PFSK-1 (cell line): Measurements from ENCODE around the gene COL18A1.

Experiments
- FOXP2 ChIP-seq: optimal IDR thresholded peaks from 2 replicates; pipeline ENCODE3; 2011; ENCODE audit warnings: borderline replicate concordance, control low read depth, inconsistent platforms; ENCODE audit not compliant: insufficient read depth; ENCODE audit errors: extremely low read length, extremely low read depth
- POLR2AphosphoS5 ChIP-seq: IDR thresholded peaks from 2 replicates; pipeline ENCODE4 v1.6.1; 2012; ENCODE audit warnings: low read depth, mild to moderate bottlenecking, control low read depth, low read length, moderate library complexity
- SIN3A ChIP-seq: IDR thresholded peaks from 2 replicates; pipeline ENCODE4 v1.6.1; 2012; ENCODE audit warnings: mild to moderate bottlenecking, low read length, moderate library complexity, borderline replicate concordance; ENCODE audit not compliant: insufficient read depth
- TAF1 ChIP-seq: IDR thresholded peaks from 2 replicates; pipeline ENCODE4 v1.6.1; 2012; ENCODE audit warnings: low read length, control low read depth, borderline replicate concordance; ENCODE audit not compliant: insufficient read depth
- TF ChIP-seq, protein P1 (sequence below), 2 experiments: IDR thresholded peaks; 2 replicates each; pipeline versions ENCODE4 v1.6.1 to v1.8.0; 2011 to 2012; ENCODE audit warnings: low read depth in 2 of 2, low read length in 2 of 2, control low read depth in 1 of 2, inconsistent platforms in 1 of 2, mild to moderate bottlenecking in 1 of 2, moderate library complexity in 1 of 2; ENCODE audit not compliant: insufficient read depth in 1 of 2

DNA sequence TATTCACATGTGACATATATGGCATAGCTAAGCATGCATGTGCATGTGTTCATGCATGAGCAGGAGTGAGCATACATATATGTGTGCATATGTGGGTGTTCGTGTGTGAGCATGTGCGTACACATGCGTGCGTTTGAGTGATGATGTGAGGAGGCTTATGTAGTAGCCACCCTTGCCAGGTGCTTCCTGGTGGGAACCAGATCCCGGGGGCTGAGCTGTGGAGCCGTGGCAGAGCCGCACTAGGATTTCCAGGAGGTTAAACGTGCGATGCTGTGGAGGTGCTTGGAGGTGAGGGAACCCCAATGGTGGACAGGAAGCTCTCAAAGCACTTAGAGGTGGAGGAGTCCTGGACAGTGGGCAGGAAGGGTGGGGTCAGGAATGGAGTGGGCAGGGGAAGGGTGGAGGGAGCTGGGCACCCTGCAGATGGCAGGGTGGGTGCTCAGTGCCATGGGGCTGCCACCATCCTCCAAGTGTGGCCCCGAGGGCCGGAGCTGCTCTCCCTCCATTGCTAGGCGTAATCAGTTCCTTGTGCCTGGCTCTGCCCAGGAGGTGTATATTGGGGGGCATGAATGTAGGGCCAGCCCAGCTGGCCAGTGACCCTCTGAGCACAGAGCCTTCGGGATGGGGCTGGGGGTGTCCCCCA is 48.5 kb downstream of the COL18A1 start:
- TF ChIP-seq, protein P1, sequence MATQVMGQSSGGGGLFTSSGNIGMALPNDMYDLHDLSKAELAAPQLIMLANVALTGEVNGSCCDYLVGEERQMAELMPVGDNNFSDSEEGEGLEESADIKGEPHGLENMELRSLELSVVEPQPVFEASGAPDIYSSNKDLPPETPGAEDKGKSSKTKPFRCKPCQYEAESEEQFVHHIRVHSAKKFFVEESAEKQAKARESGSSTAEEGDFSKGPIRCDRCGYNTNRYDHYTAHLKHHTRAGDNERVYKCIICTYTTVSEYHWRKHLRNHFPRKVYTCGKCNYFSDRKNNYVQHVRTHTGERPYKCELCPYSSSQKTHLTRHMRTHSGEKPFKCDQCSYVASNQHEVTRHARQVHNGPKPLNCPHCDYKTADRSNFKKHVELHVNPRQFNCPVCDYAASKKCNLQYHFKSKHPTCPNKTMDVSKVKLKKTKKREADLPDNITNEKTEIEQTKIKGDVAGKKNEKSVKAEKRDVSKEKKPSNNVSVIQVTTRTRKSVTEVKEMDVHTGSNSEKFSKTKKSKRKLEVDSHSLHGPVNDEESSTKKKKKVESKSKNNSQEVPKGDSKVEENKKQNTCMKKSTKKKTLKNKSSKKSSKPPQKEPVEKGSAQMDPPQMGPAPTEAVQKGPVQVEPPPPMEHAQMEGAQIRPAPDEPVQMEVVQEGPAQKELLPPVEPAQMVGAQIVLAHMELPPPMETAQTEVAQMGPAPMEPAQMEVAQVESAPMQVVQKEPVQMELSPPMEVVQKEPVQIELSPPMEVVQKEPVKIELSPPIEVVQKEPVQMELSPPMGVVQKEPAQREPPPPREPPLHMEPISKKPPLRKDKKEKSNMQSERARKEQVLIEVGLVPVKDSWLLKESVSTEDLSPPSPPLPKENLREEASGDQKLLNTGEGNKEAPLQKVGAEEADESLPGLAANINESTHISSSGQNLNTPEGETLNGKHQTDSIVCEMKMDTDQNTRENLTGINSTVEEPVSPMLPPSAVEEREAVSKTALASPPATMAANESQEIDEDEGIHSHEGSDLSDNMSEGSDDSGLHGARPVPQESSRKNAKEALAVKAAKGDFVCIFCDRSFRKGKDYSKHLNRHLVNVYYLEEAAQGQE (IDR thresholded peaks at IDR 0.05; ENCODE audit: insufficient read depth in 1 of 2, low read depth in 2 of 2, low read length in 2 of 2): no peak
- TF ChIP-seq SIN3A: no peak
- no peak for TF ChIP-seq TAF1
- no peak for TF ChIP-seq POLR2AphosphoS5
- no peak for TF ChIP-seq FOXP2
